Posterior vena cava (tissue), 2 donors: ENCODE results near the gene SPOPL. TPM values are rescaled to one million over a fixed set of nuclear protein-coding genes. Genes with fewer than 3 reads are reported as not detected.

Source experiments
- DNase-seq: peaks from one replicate; pipeline ENCODE4 v3.0.0-alpha.2; 2020; ENCODE audit warnings: low spot score
- intact Hi-C, 2 donors: fragments of 100-400 bp; cut with DNase I; formaldehyde crosslinking; loops; one replicate each; pipeline versions ENCODE4 v1.14.1 to v1.14.2; 2022 to 2023
- total RNA-seq, 2 donors: library from RNA; stranded (reverse); fragmentation: NEBNext Ultra II Directional; extraction: Animal tissue kit (Norgen Biotek cat#: 25700); gene quantifications; one replicate each; pipeline ENCODE4 v1.2.1, GENCODE V29; 2021
- donor health status: DM: yes; HTN: yes; CAD: no.
- donor health status: DM: yes; HTN: yes; CAD: no.

Gene SPOPL
- total RNA-seq, 2 donors from 2014 or later = 33.6 to 34.2 TPM

- no peak for DNase-seq
- intact Hi-C loops = no loop called here
These were observed 70.7 kb downstream of the SPOPL start for GRCh38 chr2:138572318-138572717.

- intact Hi-C loops = no loop called here
- no peak for DNase-seq
These were observed 75.5 kb downstream of the SPOPL start for GRCh38 chr2:138577066-138577465.

- intact Hi-C loops = no loop called here
- DNase-seq = no peak
These were observed 78.0 kb downstream of the SPOPL start for GRCh38 chr2:138579556-138579955.

- no peak for DNase-seq
- intact Hi-C loops = loop anchor here in 1 of 2 donors (5.0 kb wide), 1 partner anchor 1350 kb away; no protein-coding TSS in a partner anchor
These were observed 80.3 kb downstream of the SPOPL start for GRCh38 chr2:138581909-138582308.

- no peak for DNase-seq
- intact Hi-C loops = no loop called here
These were observed 88.1 kb downstream of the SPOPL start for GRCh38 chr2:138589663-138590062.

- DNase-seq = no peak
- intact Hi-C loops = no loop called here
These were observed 94.8 kb downstream of the SPOPL start for GRCh38 chr2:138596403-138596802.

- intact Hi-C loops = loop anchor here in 1 of 2 donors (1.0 kb wide), 1 partner anchor 8 kb away; no protein-coding TSS in a partner anchor
These were observed 99.3 kb downstream of the SPOPL start for GRCh38 chr2:138600732-138601457.

GRCh38 chr2:138601458-138602165 is 100.0 kb downstream of the SPOPL start:
- intact Hi-C loops = loop anchor here in 1 of 2 donors (1.0 kb wide), 1 partner anchor 8 kb away; no protein-coding TSS in a partner anchor
- no peak for DNase-seq

More at GRCh38 chr2:138600732-138601457, 99.3 kb downstream of the SPOPL start:
- no peak for DNase-seq

GRCh38 chr2:138602166-138602460 is 100.5 kb downstream of the SPOPL start:
- intact Hi-C loops = no loop called here
- no peak for DNase-seq

GRCh38 chr2:138607746-138608145 is 106.2 kb downstream of the SPOPL start:
- no peak for DNase-seq
- intact Hi-C loops = no loop called here

GRCh38 chr2:138609446-138609845 is 107.9 kb downstream of the SPOPL start:
- no peak for DNase-seq
- intact Hi-C loops = no loop called here

GRCh38 chr2:138610201-138610953 is 108.8 kb downstream of the SPOPL start:
- DNase-seq = no peak
- intact Hi-C loops = no loop called here

GRCh38 chr2:138615257-138615656 is 113.7 kb downstream of the SPOPL start:
- intact Hi-C loops = no loop called here
- no peak for DNase-seq

- DNase-seq = no peak
- intact Hi-C loops = no loop called here
These were observed 115.5 kb downstream of the SPOPL start for GRCh38 chr2:138617026-138617425.

- DNase-seq = no peak
- intact Hi-C loops = no loop called here
These were observed 117.4 kb downstream of the SPOPL start for GRCh38 chr2:138618971-138619370.

GRCh38 chr2:138620431-138620830 is 118.9 kb downstream of the SPOPL start:
- intact Hi-C loops = loop anchor here in 1 of 2 donors (5.0 kb wide), 1 partner anchor 382 kb away; no protein-coding TSS in a partner anchor
- no peak for DNase-seq

- no peak for DNase-seq
- intact Hi-C loops = loop anchor here in 1 of 2 donors (5.0 kb wide), 1 partner anchor 381 kb away; no protein-coding TSS in a partner anchor
These were observed 119.6 kb downstream of the SPOPL start for GRCh38 chr2:138621139-138621538.

GRCh38 chr2:138622613-138623012 is 121.0 kb downstream of the SPOPL start:
- intact Hi-C loops = loop anchor here in 1 of 2 donors (5.0 kb wide), 1 partner anchor 380 kb away; no protein-coding TSS in a partner anchor
- DNase-seq = no peak
